ENCODE data around the gene ABCA3.

ABCA3 gene

DNA sequence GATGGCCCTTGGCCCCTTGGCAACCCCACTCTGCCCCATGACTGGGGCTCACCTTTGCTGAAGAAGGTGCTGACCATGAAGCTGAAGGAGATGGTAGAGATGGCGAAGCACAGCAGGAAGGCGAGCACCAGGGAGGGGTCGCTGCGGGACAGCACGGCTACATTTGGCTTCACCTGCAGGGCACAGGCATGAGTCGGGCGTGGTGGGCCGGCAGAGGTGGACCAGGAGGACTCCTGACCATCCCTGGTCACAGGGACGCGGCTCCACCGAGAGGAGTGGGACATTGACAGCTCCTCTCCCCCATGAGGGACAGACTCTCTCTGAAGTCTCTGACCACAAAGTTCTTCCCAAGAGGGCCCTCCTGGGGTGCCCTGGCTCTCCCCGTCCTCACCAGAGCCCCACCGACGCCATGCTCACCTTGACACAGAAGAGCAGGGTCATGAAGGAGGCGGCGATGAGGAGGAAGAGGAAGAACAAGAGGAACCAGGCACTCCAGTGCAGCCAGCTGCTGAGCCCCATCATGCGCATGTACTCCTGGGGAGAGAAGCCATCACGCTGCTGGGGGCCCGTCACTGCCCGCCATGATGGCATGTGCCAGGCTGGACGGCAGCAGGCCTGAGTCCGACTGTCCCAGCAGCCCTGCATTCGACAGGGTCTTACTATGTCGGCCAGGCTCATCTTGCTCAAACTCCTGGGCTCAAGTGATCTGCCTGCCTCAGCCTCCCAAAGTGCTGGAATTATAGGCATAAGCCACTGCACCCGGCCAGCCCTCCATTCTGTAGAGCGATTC is 23.1 kb downstream of the ABCA3 start:
- DNase-seq (ENCODE audit: low read depth) = no peak

DNA sequence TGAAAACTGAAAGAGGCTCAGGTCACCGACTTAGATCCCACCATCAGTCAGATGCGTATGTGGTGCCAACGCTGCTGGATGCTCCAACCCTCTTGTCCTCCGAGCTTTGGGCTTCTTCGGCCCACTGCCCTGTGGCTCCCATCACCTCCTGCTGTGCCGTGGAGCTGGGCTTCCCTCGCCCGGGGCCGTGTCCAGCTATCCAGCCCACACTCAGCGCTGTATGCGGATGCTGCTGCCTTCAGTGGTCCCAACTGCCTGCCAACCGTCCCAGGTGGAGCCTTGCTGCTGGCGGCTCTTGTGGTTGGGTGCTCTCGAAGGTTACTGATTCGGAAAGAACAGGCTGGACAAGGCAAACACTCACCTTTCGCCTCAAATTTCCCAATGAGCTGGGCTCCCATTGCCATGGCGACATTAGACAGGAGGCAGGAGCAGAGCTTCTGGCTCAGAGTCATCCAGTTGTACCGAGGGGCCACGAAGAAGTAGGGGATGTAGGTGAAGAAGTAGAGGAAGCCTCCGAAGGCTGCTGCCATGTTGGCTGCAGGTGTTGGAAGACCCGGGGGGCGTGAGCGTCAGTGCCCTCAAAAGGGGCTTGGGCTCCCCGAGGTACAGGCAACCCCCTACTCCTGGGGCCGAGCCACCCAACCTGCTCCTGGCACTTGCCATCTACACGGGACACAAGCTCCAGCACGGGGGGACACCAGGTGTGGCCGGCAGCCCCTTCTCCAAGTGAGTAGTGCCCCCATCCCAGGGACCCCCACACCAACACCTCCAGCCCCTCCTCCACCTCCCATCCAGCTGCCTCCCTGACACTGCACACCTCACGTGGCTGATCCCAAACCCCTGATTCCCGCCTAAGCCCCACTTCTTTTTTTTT is 32.2 kb downstream of the ABCA3 start:
- no peak for DNase-seq (ENCODE audit: low read depth)

DNA sequence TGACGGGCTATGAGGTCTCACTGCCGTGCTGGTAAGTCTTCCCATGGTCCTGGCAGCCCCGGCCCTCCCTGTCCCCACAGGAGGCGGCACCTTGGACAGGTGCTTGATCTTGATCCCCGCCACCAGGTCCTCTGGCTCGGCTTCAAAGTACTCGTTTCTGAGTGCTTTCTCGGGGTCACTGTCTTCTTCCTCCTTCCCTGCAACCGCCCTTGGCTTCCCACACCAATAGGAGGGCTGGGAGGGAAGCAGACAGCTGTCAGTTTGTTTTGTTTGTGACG is 40.7 kb downstream of the ABCA3 start:
- DNase-seq (ENCODE audit: low read depth) = no peak

DNA sequence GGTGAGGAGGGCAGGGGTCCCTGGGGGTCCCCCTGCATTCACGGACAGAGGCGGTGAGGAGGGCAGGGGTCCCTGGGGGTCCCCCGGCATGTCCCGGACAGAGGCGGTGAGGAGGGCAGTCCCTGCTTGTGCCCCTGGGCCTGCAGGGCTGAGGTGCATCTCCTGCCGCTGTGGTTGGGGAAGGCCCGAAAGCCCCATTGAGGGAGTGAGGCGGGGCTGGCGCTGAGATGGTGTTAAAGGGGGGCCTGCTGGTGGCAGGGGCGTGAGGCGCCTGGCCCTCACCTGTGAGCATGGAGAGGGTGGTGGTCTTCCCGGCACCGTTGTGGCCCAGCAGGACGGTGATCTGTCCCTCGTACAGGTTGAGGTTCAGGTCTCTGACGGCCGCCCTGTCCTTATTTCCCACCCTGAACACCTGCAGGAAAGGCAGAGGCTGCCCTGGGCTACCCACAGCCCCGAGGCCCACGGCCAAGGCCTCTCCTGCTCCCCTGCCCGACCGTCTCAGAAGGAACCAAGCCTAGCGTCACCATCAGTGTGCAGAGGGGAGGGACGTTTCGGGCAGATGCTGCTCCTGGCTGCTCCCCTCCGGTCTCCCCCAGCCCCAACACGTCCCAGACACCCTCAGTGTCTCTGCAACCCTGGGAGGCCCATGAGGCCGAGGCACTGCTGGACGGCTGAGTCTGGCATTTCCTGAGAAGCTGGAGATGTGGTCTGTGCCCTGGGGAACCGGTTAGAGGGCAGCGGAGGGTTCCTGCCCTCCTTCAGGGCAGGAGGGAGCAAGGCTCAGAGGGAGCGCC is 41.2 kb downstream of the ABCA3 start:
- DNase-seq (ENCODE audit: low read depth) = no peak

DNA sequence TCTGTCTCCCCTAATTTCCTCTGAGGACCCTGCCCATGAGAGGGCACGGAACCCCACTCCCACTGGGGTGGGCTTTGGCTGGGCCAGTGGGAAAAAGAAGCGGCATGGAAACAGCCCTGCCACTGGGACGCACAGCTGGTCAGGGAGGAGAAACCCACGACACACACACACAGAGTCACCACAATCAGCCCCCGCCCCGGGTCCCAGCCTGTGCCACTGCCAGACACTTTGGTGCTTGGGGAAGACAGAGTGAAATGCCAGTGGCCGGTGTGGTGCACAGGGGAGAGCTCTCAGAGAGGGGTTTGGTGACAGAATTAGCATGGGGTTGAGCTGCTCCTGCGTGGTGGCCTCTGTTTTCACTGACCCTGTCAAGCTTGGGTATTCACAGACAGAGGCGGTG is 41.9 kb downstream of the ABCA3 start:
- DNase-seq (ENCODE audit: low read depth) = no peak

DNA sequence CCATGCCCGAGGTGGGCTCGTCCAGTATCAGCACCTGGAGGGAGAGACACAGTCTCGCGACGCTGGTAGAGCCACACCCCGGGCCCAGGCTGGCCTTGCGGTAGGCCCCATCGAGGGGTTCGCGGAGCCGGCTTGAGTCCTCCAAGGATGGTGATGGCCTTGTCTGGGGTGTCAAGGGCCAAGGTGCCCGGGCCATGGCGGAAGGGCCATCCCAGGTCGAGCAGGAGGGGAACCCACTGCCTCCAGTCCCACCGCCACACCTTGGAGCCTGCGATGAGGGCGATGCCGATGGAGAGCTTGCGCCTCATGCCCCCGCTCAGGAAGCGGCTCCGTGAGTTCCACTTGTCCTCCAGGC is 43.0 kb downstream of the ABCA3 start:
- DNase-seq (ENCODE audit: low read depth) = no peak

DNA sequence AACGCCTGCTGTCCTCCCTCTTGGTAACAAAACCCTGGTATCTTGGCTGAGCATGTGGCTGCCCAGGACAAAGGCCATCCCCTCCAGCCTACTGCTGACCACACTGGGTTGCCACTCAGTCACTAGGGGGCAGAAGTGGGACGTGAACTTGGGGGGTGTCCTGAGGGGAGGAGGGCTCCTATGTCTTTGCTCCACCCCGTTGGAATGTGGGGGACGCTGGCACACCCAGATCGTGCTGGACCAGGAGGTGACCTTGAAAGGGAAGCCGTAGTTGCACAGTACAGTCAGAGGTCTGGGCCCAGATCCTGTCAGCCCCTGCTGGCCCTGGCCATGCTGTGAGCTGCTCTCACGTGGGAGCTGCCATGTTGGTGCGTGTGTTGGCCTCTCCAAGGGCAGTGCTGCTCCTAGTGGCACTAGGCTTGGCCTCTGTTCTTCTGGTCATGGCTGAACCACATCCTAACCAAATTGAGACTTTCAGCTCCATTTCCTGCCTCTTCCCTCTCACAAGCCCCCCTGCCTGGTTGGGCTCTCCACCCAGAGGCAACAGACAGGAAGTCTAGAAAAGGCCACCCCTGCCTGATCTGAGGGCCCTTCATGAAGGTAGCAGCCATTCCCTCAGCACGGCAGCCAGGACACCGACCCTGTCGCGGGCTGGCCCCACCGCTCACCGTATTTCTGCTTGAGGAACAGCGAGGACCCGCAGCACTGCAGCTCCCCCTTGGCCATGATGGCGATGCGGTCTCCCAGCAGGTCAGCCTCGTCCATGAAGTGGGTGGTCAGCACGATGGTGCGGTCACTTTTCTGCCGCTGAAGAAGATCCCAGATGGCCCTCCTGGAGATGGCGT is 43.6 kb downstream of the ABCA3 start:
- peak; percentile 30 for DNase-seq (ENCODE audit: low read depth)

DNA sequence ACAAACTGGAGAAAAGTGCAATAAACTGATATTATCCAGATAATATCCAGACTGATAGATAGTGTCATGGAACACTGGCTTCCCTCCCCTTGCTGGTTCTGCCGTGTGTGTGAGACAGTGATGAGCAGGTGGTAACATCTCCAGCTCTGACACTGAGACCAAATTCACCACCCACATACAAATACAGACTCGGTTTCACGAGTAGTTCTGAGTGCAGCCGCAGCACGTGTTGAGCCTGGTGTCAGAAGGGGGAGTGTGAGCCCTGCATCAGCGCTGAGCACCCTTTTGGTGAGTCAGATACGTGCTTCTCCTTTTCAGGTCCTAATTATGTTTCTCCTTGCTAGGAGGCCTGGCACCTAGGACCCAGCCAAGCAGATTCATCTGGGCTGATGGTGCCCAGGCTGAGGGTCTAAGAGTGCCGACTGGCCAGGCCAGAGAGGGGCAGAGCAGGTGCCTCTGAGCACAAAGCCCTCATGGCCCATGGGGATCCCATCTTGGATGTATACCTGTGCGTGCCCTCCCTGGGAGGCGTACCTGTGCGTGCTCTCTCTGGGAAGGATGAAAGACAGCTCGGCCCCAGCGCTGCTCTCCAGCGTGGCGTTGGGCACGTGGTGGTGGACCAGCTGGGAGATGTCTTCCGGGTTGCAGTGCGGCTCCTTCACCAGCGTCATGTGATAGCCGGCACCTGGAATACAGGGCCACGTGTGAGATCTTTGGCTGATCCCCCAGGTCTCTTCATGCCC is 45.3 kb downstream of the ABCA3 start:
- no peak for DNase-seq (ENCODE audit: low read depth)

DNA sequence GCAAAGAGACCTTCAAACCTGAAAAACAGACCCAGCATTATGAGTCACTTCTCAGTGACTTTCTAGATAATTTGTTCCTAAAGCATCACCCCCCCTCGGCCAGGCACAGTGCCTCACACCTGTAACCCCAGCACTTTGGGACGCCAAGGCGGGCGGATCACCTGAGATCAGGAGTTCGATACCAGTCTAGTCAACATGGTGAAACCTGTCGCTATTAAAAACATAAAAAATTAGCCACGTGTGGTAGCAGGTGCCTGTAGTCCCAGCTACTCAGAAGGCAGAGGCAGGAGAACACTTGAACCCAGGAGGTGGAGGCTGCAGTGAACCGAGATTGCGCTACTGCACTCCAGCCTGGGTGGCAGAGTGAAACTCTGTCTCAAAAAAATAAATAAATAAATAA is 48.3 kb downstream of the ABCA3 start:
- no peak for DNase-seq (ENCODE audit: low read depth)

DNA sequence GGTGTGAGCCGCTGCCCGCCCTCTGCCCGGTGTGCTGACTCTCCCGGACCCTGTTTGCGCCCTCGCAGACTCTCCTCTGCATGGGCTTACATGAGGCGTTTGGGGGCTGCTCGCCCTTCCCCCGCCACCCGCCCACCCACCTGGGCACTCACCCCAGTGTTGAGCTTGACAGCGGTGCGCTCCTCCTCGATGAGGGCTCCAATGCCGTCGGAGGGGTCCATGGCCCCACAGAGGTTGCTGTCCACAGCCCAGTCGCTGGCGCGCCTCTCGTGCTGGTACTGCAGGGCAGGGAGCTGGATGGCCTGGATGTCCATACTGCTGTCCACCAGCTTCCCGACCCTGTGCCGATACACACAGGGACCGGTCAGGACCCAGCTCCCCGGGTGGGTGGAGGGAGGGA is 51.2 kb downstream of the ABCA3 start:
- DNase-seq (ENCODE audit: low read depth) = no peak

DNA sequence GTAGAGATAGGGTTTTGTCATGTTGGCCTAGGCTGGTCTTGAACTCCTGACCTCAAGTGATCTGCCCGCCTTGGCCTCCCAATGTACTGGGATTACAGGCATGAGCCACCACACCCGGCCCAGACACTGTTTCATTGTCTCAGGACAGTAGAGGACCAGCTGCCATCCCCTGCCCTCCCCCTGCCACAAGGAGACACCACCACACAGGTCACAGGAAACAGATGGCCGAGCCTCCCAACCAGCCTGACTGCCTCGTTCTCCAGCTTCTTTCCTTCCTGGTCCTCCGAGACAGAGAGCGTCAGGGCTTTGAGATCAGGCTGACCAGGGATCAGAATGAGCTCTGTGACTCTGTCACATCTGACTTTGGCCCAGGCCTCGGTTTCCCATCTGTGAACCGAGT is 51.8 kb downstream of the ABCA3 start:
- no peak for DNase-seq (ENCODE audit: low read depth)

DNA sequence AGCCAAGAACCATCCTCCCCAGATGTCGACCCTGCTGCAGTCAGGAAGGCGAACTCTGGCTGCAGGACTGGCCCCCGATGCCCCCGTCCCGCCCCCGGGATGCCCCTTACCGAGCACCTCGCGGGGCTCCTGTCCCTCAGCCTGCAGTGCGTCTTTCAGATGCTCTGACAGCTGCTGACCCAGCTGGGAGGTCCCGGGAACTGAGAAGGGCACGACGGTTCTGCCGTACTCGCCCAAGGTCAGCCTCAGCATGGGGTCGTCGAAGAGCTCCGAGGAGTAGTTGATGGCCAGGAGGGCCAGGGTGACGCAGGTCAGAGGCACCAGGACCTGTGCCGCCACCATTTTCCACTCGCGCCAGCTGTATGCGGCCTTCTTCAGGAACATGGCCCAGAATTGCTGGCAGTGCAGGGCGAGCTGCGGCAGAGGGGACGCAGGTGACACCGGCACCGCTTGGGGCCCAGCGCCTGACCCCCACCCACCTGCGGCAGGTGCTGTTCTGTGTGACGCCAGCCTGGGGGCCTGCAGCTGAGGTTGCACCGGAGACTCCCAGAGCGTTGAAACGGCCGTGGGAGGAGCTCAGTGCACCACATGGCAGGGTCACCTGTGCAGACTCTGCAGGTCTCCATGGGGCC is 52.5 kb downstream of the ABCA3 start:
- DNase-seq (ENCODE audit: low read depth) = no peak

DNA sequence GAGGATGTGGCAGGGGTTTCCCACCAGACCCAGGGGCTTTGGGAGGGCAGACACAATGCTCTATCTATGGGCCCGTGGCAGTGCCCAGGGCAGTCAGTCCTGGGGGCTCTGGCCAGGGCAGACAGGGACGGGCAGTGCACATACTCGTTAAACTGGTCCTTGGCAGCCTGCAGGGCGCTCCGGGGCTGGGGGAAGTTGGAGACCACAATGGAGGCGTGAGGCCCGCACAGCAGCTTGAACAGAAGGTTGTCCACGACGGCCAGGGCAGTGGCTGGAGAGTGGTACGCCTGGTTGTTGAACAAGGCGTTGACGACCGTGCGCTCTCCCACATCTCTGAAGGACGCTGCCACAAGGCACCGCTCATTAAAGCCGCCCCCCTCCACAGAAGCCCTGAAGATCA is 54.0 kb downstream of the ABCA3 start:
- DNase-seq (ENCODE audit: low read depth) = no peak

DNA sequence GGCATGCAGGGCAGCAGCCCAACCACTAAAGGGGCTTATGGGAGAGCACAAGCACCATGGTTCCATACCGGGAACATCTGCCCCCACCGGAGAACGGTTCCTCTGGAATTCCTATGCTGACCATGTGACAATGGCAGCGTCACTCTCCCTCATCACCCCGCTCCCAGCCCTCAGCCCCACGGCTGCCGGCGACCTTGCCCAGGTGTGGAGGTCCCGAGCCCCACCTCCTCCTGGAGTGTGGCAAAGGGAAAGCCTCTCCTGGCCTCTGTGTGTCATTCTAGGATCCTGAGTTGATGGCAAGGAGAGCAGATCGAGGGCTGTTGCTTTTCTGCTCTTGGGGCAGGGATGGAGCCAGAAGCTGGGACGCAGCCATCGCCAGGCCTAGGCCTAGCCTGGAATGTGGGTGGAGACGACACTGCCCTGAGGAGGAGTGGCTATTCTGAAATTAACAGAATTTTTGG is 54.8 kb downstream of the ABCA3 start:
- no peak for DNase-seq (ENCODE audit: low read depth)

DNA sequence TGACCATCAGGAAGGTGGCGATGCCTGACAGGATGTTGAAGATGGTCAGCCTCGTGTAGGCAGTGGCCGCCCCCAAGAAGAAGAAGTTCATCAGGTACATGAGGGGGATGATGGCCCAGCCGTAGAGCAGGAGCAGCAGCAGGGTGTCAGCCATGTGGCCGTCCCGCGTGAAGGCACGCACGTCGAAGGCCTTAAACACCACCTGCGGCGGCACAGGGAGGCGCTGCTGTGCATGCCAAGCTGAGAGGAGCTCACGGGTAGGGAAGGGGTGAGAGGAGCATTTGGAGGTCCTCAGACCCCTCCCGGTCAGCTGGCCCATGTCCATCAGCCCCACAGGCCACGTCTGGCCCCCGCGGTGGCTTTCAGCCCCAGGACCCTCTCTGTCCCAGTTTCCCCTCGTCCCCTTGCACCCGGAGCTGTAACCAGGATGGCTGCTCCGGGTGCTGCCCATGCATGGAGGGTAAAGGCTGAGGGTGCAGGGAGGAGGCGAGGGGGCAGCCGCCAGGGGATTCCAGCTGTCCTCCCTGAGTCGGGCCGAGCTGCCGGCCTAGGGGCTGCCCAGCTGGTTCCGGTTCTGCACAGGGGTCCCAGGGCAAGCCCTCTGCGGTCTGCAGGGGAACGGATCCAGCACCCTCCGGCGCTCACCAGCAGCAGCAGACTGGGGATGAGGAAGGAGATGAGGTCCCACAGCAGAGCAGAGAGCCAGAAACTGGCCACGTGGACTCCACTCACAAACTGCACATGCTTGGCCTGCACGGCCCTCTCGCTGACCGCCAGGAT is 55.5 kb downstream of the ABCA3 start:
- no peak for DNase-seq (ENCODE audit: low read depth)

DNA sequence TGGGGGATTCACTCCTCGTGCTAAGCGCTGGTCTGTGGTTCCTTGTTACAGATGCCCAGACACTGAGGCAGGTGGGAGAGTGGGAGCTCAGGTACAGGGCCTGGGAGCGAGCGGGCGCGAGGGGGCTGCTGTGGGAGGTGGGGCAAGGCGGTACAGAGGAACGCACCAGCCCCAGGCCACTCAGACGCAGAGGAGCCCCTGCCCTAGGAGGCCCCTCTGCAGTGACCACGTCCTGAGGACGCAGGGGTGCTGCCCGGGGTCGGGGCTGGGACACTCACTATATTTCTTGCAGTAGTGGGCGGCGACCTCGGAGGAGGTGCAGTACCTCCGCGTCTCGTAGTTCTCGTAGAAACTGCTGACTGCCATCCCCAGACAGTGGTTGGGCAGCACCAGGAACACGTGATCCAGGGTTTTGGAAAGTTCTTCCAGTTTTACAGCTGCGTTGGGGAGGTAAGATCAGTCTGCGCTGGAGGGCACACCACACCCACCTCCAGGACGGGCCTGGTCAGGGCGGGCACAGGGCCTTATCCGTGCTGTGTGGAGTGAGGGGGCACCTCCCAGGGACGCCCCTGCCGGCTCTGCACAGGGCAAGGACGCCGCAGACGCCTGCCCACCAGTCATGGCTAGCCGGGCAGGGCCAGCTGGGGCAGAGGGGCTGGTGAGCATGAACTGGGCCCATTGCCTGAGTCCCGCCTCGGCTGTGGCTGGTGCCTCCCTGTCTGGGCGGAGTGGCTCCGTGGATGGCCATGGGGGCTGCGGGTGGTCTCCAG is 56.3 kb downstream of the ABCA3 start:
- DNase-seq (ENCODE audit: low read depth) = no peak

DNA sequence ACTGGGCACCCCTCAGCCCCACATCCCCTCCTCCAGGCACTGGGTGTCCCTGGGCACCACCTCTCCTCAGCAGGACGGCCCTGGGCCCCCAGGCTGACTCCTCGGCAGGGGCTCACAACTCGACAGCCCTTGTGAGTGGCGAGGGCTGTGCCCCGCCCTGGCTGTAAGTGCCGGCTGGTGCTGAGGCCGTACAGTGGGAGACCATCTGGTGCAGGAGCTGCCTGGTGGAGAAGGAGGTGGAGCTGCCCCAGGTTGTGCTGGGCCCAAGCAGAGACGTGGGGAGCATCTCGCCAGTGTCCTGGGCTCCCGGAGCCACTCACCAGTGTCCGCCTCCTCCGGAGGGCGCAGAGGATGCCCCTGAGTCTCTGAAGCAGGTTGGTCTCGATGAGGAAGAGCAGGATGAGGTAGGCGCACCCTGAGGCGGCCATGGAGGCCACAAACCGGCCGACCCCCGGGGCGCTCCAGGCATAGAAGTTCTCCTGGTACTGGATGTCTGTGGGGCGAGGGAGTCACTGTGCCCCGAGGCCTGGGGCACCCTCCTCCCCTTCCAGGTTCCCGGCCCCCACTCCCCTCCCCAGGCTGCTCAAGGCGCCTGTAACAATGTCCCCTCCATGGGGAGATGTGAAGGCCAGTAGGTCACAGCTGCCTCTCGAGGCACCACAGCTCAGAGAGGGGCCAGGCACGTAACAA is 57.5 kb downstream of the ABCA3 start:
- DNase-seq (ENCODE audit: low read depth) = no peak

DNA sequence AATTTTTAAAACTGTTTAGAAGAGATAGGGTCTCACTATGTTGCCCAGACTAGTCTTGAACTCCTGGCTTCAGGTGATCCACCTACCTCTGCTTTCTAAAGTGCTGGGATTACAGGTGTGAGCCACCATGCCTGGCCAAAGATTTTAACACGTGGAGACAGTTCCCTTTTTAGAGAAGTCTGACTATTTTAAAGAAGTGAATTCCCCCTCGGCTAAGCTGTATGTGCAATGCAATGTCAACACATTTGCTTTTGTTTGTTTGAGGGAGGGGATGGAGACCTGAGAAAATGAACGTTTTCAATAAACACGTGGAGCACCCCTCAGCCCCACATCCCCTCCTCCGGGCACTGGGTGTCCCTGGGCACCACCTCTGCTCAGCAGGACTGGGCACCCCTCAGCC is 58.3 kb downstream of the ABCA3 start:
- DNase-seq (ENCODE audit: low read depth) = no peak
